ENCODE measurements around the gene SBF2.
"Not testable (repeated sequence)": the region's sequence is repeated elsewhere in the genome, so short reads cannot be mapped to it uniquely, and the experiment has no call there.

SBF2 gene

GRCh38 chr11:10133251-10133650 is 160.8 kb downstream of the SBF2 start:
- not testable (repeated sequence) for H3K4me3 ChIP-seq (replicated peaks; ENCODE audit: insufficient read depth, low read length); H3K27me3 ChIP-seq (ENCODE audit: insufficient read depth, poor library complexity, severe bottlenecking); H3K27ac ChIP-seq (replicated peaks); DNase-seq (ENCODE audit: low read depth in 1 of 2, low spot score in 1 of 2)

GRCh38 chr11:10130875-10131274 is 163.1 kb downstream of the SBF2 start:
- no peaks in the 10 kb centered on the region for H3K27me3 ChIP-seq (ENCODE audit: insufficient read depth, poor library complexity, severe bottlenecking)
- DNase-seq (ENCODE audit: low read depth in 1 of 2, low spot score in 1 of 2): no peak
- H3K27ac ChIP-seq (replicated peaks): no peak overlapping the region
- no peak overlapping the region for H3K4me3 ChIP-seq (replicated peaks; ENCODE audit: insufficient read depth, low read length)
- TF ChIP-seq REST (IDR thresholded peaks at IDR 0.05; ENCODE audit: insufficient replicate concordance, low read depth): no peak
- no peak for TF ChIP-seq SPI1 (IDR thresholded peaks at IDR 0.05; ENCODE audit: borderline replicate concordance, low read depth)
- TF ChIP-seq CTCF (IDR thresholded peaks at IDR 0.05; ENCODE audit: insufficient read depth, low read length): no peak
- no peak for TF ChIP-seq GABPA (IDR thresholded peaks at IDR 0.05; ENCODE audit: low read depth)
- TF ChIP-seq POLR2AphosphoS5 (IDR thresholded peaks at IDR 0.05; ENCODE audit: low read depth): no peak

GRCh38 chr11:10129184-10129583 is 164.8 kb downstream of the SBF2 start:
- H3K27ac ChIP-seq (replicated peaks); DNase-seq (ENCODE audit: low read depth in 1 of 2, low spot score in 1 of 2); H3K27me3 ChIP-seq (ENCODE audit: insufficient read depth, poor library complexity, severe bottlenecking); H3K4me3 ChIP-seq (replicated peaks; ENCODE audit: insufficient read depth, low read length): not testable (repeated sequence)

GRCh38 chr11:10125522-10126133 is 168.4 kb downstream of the SBF2 start:
- TF ChIP-seq SPI1 (IDR thresholded peaks at IDR 0.05; ENCODE audit: borderline replicate concordance, low read depth): no peak
- TF ChIP-seq GABPA (IDR thresholded peaks at IDR 0.05; ENCODE audit: low read depth): no peak
- TF ChIP-seq CTCF (IDR thresholded peaks at IDR 0.05; ENCODE audit: insufficient read depth, low read length): no peak
- TF ChIP-seq POLR2AphosphoS5 (IDR thresholded peaks at IDR 0.05; ENCODE audit: low read depth): no peak
- TF ChIP-seq REST (IDR thresholded peaks at IDR 0.05; ENCODE audit: insufficient replicate concordance, low read depth): no peak
- no peak overlapping the region for H3K4me3 ChIP-seq (replicated peaks; ENCODE audit: insufficient read depth, low read length)
- no peak overlapping the region for H3K27ac ChIP-seq (replicated peaks)
- H3K27me3 ChIP-seq (ENCODE audit: insufficient read depth, poor library complexity, severe bottlenecking): no peaks in the 10 kb centered on the region
- DNase-seq (ENCODE audit: low read depth in 1 of 2, low spot score in 1 of 2): no peak
